ENCODE measurements around the gene SH3BP2.

GRCh38 chr4:2823671-2824328 is 30.9 kb downstream of the SH3BP2 start:
- TF ChIP-seq CTCF (IDR thresholded peaks at IDR 0.05; ENCODE audit: low read depth, low read length, poor library complexity, severe bottlenecking) (no peak), EZH2phosphoT487 (IDR thresholded peaks at IDR 0.05; ENCODE audit: borderline replicate concordance, low read length) (no peak)

Data from DOHH2 (cell line).